ENCODE data around the gene FCER2. TPM values are rescaled to one million over a fixed set of nuclear protein-coding genes. Genes with fewer than 3 reads are reported as not detected.

Gene FCER2
- total and polyA plus RNA-seq, 10 donors = 26.4 to 121 (median 47.9) TPM

GRCh38 chr19:7740682-7741054 lies 38.7 kb upstream of the FCER2 start:
- Histone ChIP-seq H3K9me3 (no peaks in the 10 kb centered on the region), H3K27me3 (replicated peaks in 1 of 7) (no peaks in the 10 kb centered on the region), H3K27ac (peak overlapping the region in 1 of 8 donors; percentile 39), H3K36me3 (no peaks in the 10 kb centered on the region), H3K4me3 (no peak overlapping the region), H3K4me1 (peaks cover 0 to 28% (median 7%) of the 10 kb centered on the region in 6 donors)
- intact Hi-C loops (cut with DNase I; ENCODE audit: low total_unique reads) = no loop called here
- DNase-seq = no peak
- TF ChIP-seq POLR2AphosphoS5 (IDR thresholded peaks at IDR 0.05) (no peak), POLR2A (IDR thresholded peaks at IDR 0.05) (no peak)
- TF ChIP-seq, protein P1, sequence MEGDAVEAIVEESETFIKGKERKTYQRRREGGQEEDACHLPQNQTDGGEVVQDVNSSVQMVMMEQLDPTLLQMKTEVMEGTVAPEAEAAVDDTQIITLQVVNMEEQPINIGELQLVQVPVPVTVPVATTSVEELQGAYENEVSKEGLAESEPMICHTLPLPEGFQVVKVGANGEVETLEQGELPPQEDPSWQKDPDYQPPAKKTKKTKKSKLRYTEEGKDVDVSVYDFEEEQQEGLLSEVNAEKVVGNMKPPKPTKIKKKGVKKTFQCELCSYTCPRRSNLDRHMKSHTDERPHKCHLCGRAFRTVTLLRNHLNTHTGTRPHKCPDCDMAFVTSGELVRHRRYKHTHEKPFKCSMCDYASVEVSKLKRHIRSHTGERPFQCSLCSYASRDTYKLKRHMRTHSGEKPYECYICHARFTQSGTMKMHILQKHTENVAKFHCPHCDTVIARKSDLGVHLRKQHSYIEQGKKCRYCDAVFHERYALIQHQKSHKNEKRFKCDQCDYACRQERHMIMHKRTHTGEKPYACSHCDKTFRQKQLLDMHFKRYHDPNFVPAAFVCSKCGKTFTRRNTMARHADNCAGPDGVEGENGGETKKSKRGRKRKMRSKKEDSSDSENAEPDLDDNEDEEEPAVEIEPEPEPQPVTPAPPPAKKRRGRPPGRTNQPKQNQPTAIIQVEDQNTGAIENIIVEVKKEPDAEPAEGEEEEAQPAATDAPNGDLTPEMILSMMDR (IDR thresholded peaks at IDR 0.05 in 8 of 11, conservative IDR thresholded peaks at IDR 0.05 in 3 of 11) = no peak
- 58 to 73% (median 61%) methylated on average over 6 of the region's 6 CpGs for WGBS, 5 donors

- no peaks in the 10 kb centered on the region for H3K36me3 ChIP-seq
- no peaks in the 10 kb centered on the region for H3K9me3 ChIP-seq
- 78 to 84% (median 79%) methylated on average over 19 of the region's 19 CpGs for WGBS, 5 donors
- no peaks in the 10 kb centered on the region for H3K27me3 ChIP-seq (replicated peaks in 1 of 7)
- intact Hi-C loops (cut with DNase I; ENCODE audit: low total_unique reads) = no loop called here
- DNase-seq = no peak
- TF ChIP-seq, protein P1 (IDR thresholded peaks at IDR 0.05 in 8 of 11, conservative IDR thresholded peaks at IDR 0.05 in 3 of 11) = no peak
- TF ChIP-seq POLR2AphosphoS5 (IDR thresholded peaks at IDR 0.05) (no peak), POLR2A (IDR thresholded peaks at IDR 0.05) (no peak)
- H3K27ac ChIP-seq = peak overlapping the region in 1 of 8 donors; percentile 39
- peaks cover 0 to 28% (median 7%) of the 10 kb centered on the region in 6 donors for H3K4me1 ChIP-seq
- no peak overlapping the region for H3K4me3 ChIP-seq
Measured at GRCh38 chr19:7739801-7740681, 38.1 kb upstream of the FCER2 start.

- H3K4me3 ChIP-seq = no peak overlapping the region
- H3K4me1 ChIP-seq = peaks cover 0 to 24% (median 4%) of the 10 kb centered on the region in 6 donors
- intact Hi-C loops (cut with DNase I; ENCODE audit: low total_unique reads) = no loop called here
- H3K27me3 ChIP-seq (replicated peaks in 1 of 7) = no peaks in the 10 kb centered on the region
- TF ChIP-seq, protein P1 (IDR thresholded peaks at IDR 0.05 in 8 of 11, conservative IDR thresholded peaks at IDR 0.05 in 3 of 11) = no peak
- TF ChIP-seq POLR2AphosphoS5 (IDR thresholded peaks at IDR 0.05) (no peak), POLR2A (IDR thresholded peaks at IDR 0.05) (no peak)
- no peak for DNase-seq
- H3K9me3 ChIP-seq = no peaks in the 10 kb centered on the region
- H3K36me3 ChIP-seq = no peaks in the 10 kb centered on the region
- 32 to 50% (median 43%) methylated on average over 2 of the region's 2 CpGs for WGBS, 5 donors
- H3K27ac ChIP-seq = no peak overlapping the region
Measured at GRCh38 chr19:7739211-7739755, 37.4 kb upstream of the FCER2 start.

- Histone ChIP-seq H3K4me3 (no peak overlapping the region), H3K9me3 (no peaks in the 10 kb centered on the region), H3K4me1 (peaks cover 0 to 19% (median 6%) of the 10 kb centered on the region in 6 donors), H3K27me3 (replicated peaks in 1 of 7) (no peaks in the 10 kb centered on the region), H3K36me3 (no peaks in the 10 kb centered on the region), H3K27ac (no peak overlapping the region)
- intact Hi-C loops (cut with DNase I; ENCODE audit: low total_unique reads) = no loop called here
- TF ChIP-seq POLR2A (IDR thresholded peaks at IDR 0.05) = no peak
- TF ChIP-seq POLR2AphosphoS5 (IDR thresholded peaks at IDR 0.05) = no peak
- TF ChIP-seq, protein P1 (IDR thresholded peaks at IDR 0.05 in 8 of 11, conservative IDR thresholded peaks at IDR 0.05 in 3 of 11) = no peak
- no peak for DNase-seq
- 68 to 86% (median 75%) methylated on average over 7 of the region's 7 CpGs for WGBS, 5 donors
Measured at GRCh38 chr19:7738023-7738422, 36.1 kb upstream of the FCER2 start.
